Activated naive CD4-positive, alpha-beta T cell treated with anti-CD3 and anti-CD28 coated beads, Interleukin-2, amount 50 U/mL, for 24 hours (primary cell): Measurements from ENCODE around the gene HES1.
A peak's percentile ranks its signal among the peaks of the same experiment; 100 is the strongest.
"Not testable (repeated sequence)": the region's sequence is repeated elsewhere in the genome, so short reads cannot be mapped to it uniquely, and the experiment has no call there.

ENCODE experiments used
- H3K27ac Mint-ChIP-seq: one replicate; pipeline ENCODE4 v1.8.0; 2021; ENCODE audit warnings: mild to moderate bottlenecking, mixed read lengths
- H3K27me3 Mint-ChIP-seq: one replicate; pipeline ENCODE4 v1.8.0; 2021; ENCODE audit warnings: mixed read lengths
- H3K36me3 Mint-ChIP-seq: one replicate; pipeline ENCODE4 v1.8.0; 2021; ENCODE audit warnings: mixed read lengths
- H3K4me1 Mint-ChIP-seq: one replicate; pipeline ENCODE4 v1.8.0; 2021; ENCODE audit warnings: mixed read lengths
- H3K4me3 Mint-ChIP-seq: one replicate; pipeline ENCODE4 v1.8.0; 2021; ENCODE audit warnings: mild to moderate bottlenecking, mixed read lengths
- H3K9me3 Mint-ChIP-seq: one replicate; pipeline ENCODE4 v1.8.0; 2021; ENCODE audit warnings: mixed read lengths

HES1 gene

DNA sequence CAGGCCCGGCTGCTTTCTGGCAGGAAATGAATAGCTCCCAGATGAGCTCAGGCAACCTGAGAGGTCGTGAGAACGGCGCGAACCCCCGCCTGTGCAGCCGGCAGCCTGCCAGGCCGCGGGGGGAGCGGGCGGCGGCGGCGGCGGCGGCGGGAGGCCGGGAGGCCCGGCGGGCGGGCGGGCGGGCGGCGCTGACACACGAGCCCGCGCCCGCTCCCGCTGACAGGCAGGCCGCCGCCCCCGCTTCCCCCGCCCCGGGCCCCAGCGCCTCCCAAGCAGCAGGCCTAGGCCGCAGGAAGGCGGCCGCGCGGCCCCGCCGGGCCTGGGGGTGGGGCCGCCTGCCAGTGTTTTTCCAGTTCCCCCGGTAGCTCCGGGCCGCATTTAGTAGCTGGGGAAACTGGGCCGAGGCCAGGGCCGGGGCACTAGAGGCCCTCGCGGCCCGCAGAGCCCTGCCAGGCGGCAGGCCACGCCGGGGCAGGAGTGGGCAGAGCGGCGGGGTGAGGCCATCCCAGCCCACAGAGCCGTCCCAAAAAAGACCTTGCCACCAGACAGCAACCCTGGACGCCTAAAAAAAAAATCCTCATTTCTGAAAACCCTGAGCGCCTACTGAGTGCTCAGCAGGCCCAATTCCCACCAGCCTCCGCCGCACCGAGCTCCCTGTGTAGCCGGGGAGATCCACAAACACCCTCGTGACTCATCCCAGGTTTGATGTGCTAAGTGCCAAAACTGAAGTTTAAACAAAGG, 5.6 kb downstream of the HES1 start:
- Mint-ChIP-seq H3K9me3 (no peaks in the 10 kb centered on the region), H3K27ac (peak overlapping the region; percentile 92), H3K4me3 (peak overlapping the region; percentile 84), H3K27me3 (peaks cover 20% of the 10 kb centered on the region), H3K4me1 (peaks cover 23% of the 10 kb centered on the region), H3K36me3 (no peaks in the 10 kb centered on the region)

DNA sequence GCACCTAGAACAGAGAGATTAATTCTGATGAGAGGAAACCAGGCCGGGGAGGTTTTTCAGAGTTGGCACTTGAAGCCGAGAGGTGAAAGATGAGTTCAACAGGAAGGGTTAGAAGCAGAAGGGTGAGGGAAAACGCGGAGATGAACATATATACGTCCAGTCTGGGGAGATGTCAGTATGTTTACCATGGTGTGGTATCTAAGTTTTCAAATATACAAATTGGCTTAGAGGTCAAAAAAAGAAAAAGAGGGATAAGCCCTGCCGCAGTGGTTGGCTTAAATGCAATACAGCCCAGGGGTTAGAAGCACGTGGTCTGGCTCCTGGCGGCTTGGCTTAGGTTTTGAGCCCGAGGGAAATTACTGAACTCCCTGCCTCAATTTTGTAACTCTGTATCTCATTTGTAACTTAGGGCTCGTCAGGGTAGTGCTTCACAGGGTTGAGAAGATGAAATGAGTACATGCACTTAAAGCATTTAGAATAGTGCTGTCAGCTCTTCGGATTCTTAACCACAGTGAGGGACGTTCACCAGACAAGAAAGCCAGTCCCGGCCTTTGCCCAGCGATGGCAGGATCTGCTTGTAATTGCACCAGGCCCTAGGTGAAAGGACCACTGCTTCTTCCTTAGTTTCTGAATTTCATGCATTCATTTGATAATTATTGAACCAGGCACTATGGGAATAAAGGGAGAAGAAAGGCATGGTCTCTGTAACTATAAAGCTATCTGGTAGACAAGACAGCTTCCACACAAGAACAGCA, 6.4 kb downstream of the HES1 start:
- H3K9me3 Mint-ChIP-seq = no peaks in the 10 kb centered on the region
- peak overlapping the region; percentile 84 for H3K4me3 Mint-ChIP-seq
- peaks cover 14% of the 10 kb centered on the region for H3K27me3 Mint-ChIP-seq
- H3K36me3 Mint-ChIP-seq = no peaks in the 10 kb centered on the region
- peaks cover 15% of the 10 kb centered on the region for H3K4me1 Mint-ChIP-seq
- H3K27ac Mint-ChIP-seq = peak overlapping the region; percentile 92

DNA sequence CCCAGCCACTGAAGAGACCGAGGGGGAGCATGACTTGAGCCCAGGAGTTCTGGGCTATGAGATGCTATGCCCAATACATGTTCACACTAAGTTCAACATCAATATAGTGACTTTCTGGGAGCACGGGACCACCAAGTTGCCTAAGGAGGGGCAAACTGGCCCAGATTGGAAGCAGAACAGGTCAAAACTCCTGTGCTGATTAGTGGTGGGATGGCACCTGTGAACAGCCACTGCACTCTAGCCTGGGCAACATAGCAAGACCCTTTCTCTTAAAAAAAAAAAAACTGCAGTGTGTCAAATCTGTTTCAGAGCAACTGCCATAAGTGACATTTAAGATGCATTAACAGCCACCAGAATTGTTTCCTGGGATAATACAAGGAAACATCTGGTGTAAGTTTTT, 9.8 kb downstream of the HES1 start:
- peaks cover 2% of the 10 kb centered on the region for H3K27me3 Mint-ChIP-seq

GRCh38 chr3:194147679-194148078, 11.7 kb downstream of the HES1 start:
- Mint-ChIP-seq H3K27me3 (peaks cover 2% of the 10 kb centered on the region), H3K4me3 (no peak overlapping the region), H3K36me3 (no peaks in the 10 kb centered on the region), H3K9me3 (no peaks in the 10 kb centered on the region), H3K27ac (no peak overlapping the region), H3K4me1 (no peaks in the 10 kb centered on the region)

More for the DNA sequence above, 9.8 kb downstream of the HES1 start:
- Mint-ChIP-seq H3K27ac (no peak overlapping the region), H3K4me1 (peaks cover 6% of the 10 kb centered on the region), H3K9me3 (no peaks in the 10 kb centered on the region), H3K4me3 (no peak overlapping the region), H3K36me3 (no peaks in the 10 kb centered on the region)

DNA sequence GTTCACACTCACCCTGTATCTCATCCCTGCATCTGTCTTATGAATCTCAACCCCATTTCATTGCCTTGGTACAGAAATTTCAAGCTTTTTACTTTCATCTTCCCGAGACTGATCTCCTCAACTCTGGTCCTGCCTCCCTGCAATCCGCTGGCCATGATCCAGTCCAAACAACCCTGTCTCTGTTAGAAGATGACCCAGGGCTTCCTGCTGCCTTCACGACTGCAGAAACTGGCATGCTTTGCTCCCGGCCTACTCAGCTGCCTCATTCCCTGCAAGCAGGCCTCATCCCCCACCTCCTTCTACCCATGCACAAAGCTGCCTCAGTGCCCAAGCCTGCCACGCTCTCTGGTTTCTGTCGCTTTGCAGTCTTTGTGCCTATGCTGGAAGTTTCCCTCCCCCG, 12.4 kb downstream of the HES1 start:
- no peaks in the 10 kb centered on the region for H3K4me1 Mint-ChIP-seq
- H3K9me3 Mint-ChIP-seq = no peaks in the 10 kb centered on the region
- peaks cover 5% of the 10 kb centered on the region for H3K27me3 Mint-ChIP-seq
- no peak overlapping the region for H3K4me3 Mint-ChIP-seq
- no peaks in the 10 kb centered on the region for H3K36me3 Mint-ChIP-seq
- H3K27ac Mint-ChIP-seq = peak overlapping the region; percentile 42

- Mint-ChIP-seq H3K4me3 (no peak overlapping the region), H3K27ac (no peak overlapping the region), H3K9me3 (no peaks in the 10 kb centered on the region), H3K36me3 (no peaks in the 10 kb centered on the region), H3K4me1 (no peaks in the 10 kb centered on the region), H3K27me3 (peaks cover 6% of the 10 kb centered on the region)
These were observed 14.4 kb downstream of the HES1 start for GRCh38 chr3:194150252-194150934.

GRCh38 chr3:194150935-194151302, 15.0 kb downstream of the HES1 start:
- H3K27me3 Mint-ChIP-seq, H3K36me3 Mint-ChIP-seq, H3K27ac Mint-ChIP-seq, H3K4me1 Mint-ChIP-seq, H3K4me3 Mint-ChIP-seq, H3K9me3 Mint-ChIP-seq: not testable (repeated sequence)

DNA sequence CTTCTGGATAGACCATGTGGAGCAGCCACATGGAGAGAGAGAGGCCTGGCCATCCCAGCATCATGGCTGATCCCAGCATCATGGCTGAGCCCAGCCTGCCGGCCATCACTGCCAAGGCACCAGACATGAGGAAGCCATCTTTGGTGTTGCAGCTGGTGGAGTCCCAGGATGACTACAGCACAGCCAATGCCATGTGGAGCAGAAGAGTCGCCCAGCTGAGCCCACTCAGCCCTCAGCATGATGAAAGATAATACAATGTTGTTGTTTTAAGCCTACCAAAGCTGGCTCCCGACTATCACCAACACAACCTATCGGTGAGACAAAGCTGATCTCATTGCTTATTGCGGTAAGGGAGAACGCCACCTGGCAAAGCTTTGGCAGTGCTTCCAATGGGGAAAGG, 18.4 kb downstream of the HES1 start:
- Mint-ChIP-seq H3K9me3 (no peaks in the 10 kb centered on the region), H3K4me1 (no peaks in the 10 kb centered on the region), H3K4me3 (no peak overlapping the region), H3K27me3 (peaks cover 6% of the 10 kb centered on the region), H3K36me3 (no peaks in the 10 kb centered on the region), H3K27ac (no peak overlapping the region)

DNA sequence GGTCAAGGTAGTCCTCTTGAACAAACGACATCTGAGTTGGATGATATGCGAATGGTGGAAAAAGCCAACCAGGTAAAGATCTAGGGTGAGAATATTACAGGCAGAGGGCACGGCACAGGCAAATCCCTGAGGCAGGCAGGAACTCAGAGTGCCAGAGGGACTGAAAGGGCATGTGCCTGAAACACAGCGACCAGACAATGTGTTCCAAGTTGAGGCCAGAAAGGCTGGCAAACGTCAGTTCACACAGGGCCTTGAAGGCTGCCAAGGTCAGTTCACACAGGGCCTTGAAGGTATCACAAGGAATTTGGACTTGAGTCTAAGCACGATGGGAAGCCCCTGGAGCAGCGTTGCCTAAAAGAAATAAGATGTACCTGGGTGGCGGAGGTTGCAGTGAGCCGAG, 20.1 kb downstream of the HES1 start:
- no peak overlapping the region for H3K27ac Mint-ChIP-seq
- no peaks in the 10 kb centered on the region for H3K36me3 Mint-ChIP-seq
- no peak overlapping the region for H3K4me3 Mint-ChIP-seq
- peaks cover 6% of the 10 kb centered on the region for H3K27me3 Mint-ChIP-seq
- H3K4me1 Mint-ChIP-seq = no peaks in the 10 kb centered on the region
- H3K9me3 Mint-ChIP-seq = no peaks in the 10 kb centered on the region

- Mint-ChIP-seq H3K36me3 (no peaks in the 10 kb centered on the region), H3K4me3 (no peak overlapping the region), H3K27me3 (peaks cover 2% of the 10 kb centered on the region), H3K27ac (peak overlapping the region; percentile 21), H3K9me3 (no peaks in the 10 kb centered on the region), H3K4me1 (no peaks in the 10 kb centered on the region)
These were observed 23.0 kb downstream of the HES1 start for GRCh38 chr3:194158942-194159439.

DNA sequence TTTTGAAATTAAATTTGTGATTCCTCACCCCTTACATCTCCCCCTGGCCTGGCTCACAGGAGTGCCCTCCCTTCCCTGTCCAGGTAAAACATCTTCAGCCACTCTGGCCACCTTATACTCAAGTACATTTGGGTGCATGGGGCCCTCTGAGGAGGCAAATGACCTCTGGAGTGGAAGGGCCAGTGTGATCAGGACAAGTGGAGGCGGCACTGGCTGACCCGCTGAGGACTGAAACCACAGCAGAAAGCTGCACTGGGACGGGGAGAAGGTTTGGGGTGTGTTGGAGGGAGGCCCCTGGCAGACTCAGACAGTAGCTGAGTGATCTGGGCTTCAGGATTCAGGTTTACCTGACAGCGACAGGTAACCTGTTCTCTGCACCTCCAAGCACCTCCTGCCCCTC, 24.2 kb downstream of the HES1 start:
- H3K4me3 Mint-ChIP-seq = no peak overlapping the region
- H3K36me3 Mint-ChIP-seq = no peaks in the 10 kb centered on the region
- H3K4me1 Mint-ChIP-seq = no peaks in the 10 kb centered on the region
- H3K27me3 Mint-ChIP-seq = peaks cover 2% of the 10 kb centered on the region
- no peaks in the 10 kb centered on the region for H3K9me3 Mint-ChIP-seq
- no peak overlapping the region for H3K27ac Mint-ChIP-seq

GRCh38 chr3:194161131-194162045, 25.4 kb downstream of the HES1 start:
- Mint-ChIP-seq H3K4me3 (no peak overlapping the region), H3K27ac (no peak overlapping the region), H3K27me3 (peaks cover 4% of the 10 kb centered on the region), H3K36me3 (no peaks in the 10 kb centered on the region), H3K4me1 (no peaks in the 10 kb centered on the region), H3K9me3 (no peaks in the 10 kb centered on the region)

DNA sequence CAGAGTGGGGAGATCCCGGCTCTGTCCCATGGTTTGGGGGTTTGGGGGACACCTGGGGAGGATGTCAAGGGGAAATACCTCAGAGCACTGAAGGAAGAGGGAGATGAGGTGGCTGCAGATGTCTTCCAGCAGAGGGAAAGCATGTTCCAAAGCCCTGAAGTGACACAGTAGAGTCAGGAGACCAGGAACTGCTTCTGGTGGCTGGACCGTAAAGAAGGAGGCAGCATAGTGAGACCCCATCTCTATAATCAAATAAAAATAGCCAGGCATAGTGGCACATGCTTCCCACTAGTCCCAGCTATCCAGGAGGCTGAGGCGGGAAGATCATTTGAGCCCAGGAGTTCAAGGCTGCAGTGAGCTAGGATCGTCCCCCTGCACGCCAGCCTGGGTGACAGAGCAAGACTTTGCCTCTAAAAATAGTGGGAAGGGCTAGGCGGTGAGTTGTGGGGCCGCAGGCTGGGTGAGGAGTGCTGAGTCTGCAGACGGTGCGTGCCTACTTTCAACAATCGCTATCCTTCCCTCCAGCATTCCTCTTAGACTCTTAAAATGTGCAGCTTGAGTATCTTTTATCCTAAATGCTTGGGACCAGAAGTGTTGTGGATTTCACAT, 26.2 kb downstream of the HES1 start:
- H3K36me3 Mint-ChIP-seq = no peaks in the 10 kb centered on the region
- no peaks in the 10 kb centered on the region for H3K4me1 Mint-ChIP-seq
- H3K9me3 Mint-ChIP-seq = no peaks in the 10 kb centered on the region
- H3K27me3 Mint-ChIP-seq = peaks cover 4% of the 10 kb centered on the region
- no peak overlapping the region for H3K27ac Mint-ChIP-seq
- no peak overlapping the region for H3K4me3 Mint-ChIP-seq

DNA sequence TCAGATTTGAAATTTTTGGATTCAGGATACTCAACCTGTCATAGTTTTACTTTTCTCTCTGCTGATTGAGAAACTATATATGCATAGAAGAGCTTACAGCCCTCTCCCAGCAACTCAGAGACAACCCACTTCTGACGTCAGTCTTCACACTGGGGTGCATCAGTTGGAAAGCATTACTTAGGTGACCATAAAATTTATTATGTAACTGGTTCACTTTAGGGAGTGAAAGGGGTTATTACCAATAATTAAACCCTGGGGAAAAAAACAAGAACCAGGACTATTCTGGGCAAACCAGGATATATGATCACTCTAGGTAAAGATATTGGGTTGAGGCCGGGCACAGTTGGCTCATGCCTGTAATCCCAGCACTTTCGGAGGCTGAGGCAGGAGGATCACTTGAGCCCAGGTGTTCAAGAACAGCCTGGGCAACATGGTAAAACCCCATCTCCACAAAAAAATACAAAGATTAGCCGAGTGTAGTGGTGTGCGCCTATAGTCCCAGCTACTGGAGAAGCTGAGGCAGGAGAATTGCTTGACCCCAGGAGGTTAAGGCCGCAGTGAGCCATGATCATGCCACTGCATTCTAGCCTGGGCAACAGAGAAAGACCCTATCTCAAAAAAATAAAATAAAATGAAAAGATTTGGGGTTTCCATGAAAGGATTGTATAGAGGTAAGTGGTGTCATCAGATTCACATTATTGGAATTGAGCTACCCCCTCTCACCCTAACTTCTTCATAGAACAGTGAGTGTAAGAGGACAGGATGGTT, 27.1 kb downstream of the HES1 start:
- Mint-ChIP-seq H3K27me3 (peaks cover 4% of the 10 kb centered on the region), H3K36me3 (no peaks in the 10 kb centered on the region), H3K4me1 (no peaks in the 10 kb centered on the region), H3K27ac (no peak overlapping the region), H3K9me3 (no peaks in the 10 kb centered on the region), H3K4me3 (no peak overlapping the region)
